ENCODE measurements around the gene DPYSL4.

The DPYSL4 gene

DNA sequence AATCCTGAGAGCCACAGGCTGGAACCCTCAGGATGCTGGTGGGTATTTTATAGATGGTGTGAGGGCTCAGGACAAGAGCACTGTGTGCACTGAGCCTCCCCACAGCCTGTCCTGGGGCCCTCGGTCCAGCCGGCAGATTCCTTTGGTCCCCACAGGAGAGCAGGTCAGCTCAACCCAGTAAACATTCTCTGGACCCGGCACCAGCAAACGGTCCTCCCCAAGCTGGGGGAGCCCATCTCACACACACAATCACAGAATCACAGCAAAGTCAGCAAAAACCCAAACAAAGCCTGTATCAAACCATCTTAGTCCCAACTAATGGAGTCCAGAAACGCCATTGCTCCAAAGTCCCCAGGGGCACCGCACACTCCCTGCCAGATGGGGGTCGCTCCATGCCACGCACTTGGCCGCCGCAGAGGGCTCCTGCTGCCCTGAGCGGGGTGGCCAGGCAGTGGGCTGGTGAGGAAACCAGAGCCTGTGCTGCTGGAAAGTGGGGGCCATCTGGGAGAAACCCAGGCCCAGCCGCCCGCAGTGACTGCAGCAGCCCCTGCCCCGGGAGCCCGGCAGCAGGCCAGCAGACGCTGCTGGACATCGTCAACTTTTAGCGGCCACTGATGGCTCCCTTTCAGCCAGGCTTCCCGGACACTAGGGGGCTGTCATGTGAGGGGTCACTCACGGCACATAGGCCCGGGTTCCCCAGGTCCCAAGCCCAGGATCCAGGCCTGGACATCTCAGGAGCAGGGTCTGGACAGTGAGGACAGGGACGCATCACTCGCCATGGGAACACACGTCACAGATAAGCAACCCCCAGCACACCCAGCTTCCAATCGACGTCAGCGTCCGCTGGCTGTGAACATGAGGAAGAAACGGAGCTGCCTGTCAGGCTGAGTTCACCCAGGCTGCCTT lies 52.6 kb downstream of the DPYSL4 start:
- no peak for DNase-seq (ENCODE audit: low spot score)
- TF ChIP-seq, protein P1, sequence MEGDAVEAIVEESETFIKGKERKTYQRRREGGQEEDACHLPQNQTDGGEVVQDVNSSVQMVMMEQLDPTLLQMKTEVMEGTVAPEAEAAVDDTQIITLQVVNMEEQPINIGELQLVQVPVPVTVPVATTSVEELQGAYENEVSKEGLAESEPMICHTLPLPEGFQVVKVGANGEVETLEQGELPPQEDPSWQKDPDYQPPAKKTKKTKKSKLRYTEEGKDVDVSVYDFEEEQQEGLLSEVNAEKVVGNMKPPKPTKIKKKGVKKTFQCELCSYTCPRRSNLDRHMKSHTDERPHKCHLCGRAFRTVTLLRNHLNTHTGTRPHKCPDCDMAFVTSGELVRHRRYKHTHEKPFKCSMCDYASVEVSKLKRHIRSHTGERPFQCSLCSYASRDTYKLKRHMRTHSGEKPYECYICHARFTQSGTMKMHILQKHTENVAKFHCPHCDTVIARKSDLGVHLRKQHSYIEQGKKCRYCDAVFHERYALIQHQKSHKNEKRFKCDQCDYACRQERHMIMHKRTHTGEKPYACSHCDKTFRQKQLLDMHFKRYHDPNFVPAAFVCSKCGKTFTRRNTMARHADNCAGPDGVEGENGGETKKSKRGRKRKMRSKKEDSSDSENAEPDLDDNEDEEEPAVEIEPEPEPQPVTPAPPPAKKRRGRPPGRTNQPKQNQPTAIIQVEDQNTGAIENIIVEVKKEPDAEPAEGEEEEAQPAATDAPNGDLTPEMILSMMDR (IDR thresholded peaks at IDR 0.05) = no peak
- Histone ChIP-seq H3K4me3 (no peak overlapping the region), H3K27ac (no peak overlapping the region)

DNA sequence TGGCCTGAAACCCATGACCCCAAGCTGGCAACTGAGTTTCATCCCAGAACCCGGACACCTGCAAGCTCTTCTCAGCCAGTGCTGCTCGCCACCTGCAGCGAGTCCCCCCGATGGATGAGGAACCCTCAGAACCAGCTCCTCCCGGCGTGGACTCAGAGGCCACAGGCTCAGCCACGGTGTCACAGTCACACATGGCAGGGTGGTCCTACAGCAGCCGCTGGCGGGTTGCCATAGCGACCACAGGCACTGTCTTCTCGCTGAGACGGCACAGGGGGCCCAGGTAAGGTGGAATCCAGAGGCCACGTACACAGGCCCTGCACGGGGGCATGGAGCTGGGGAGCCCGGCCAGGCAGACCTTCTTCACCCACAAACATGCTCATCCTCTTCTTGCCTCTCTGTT lies 53.4 kb downstream of the DPYSL4 start:
- DNase-seq (ENCODE audit: low spot score) = no peak
- Histone ChIP-seq H3K27ac (no peak overlapping the region), H3K4me3 (no peak overlapping the region)
- TF ChIP-seq, protein P1 (IDR thresholded peaks at IDR 0.05) = no peak

DNA sequence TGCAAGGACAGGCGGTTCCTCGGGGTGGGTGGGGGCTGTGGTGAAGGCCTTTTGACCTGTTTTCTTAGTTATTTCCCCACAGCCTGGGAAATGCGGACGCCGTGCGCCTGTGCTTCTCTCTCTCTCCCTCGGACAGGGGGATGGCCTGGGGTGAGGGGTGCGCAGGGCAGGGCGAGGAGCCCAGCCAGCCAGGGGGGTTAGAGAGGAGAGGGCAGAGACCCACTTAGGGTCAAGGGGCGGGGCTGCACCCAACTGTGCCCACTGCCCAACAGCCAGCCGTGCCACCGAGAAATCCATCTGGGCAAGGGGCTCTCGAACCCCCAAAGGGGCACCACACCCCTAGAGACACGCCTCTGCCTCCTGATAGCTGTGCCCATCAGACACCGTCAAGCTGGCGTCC lies 53.8 kb downstream of the DPYSL4 start:
- TF ChIP-seq, protein P1 (IDR thresholded peaks at IDR 0.05) = no peak
- DNase-seq (ENCODE audit: low spot score) = no peak
- Histone ChIP-seq H3K4me3 (no peak overlapping the region), H3K27ac (no peak overlapping the region)

DNA sequence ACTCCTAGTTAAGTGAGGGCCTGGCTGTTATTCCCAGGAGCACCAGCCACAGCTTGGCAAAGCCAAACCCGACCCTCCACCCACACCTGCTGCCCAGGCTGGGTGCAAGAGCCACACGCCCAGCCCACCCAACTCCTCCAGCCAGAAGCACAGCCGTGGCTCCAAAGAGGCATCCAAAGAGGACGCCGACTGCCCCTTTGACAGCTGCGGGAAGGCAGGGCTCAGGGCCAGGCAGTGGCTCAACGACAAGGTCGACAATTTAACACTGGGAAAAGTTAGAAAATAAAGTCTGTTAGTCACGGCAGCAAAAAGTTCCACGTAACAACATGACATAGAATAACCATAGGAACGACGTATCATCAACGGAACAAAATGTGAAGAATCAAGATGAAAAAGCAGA lies 54.3 kb downstream of the DPYSL4 start:
- Histone ChIP-seq H3K27ac (no peak overlapping the region), H3K4me3 (no peak overlapping the region)
- no peak for DNase-seq (ENCODE audit: low spot score)
- TF ChIP-seq, protein P1 (IDR thresholded peaks at IDR 0.05) = no peak

DNA sequence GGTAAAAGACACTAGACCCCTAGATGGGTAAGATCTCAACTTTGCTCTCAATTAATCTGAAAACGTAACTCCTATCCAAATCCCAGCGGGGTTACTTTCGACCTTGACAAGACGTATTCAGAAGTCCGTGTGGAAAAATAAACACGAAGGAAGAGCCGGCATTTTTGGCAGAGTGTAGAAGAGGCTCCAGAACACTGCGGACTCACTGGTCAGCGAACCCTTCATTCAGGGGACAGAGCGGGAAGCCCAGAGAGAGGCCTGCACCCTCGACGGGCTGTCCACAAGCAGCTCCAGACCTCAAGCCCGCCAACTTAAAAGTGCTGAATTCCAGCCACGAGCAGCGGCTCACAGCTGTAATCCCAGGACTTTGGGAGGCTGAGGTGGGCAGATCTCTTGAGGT lies 54.7 kb downstream of the DPYSL4 start:
- H3K27ac ChIP-seq = no peak overlapping the region
- no peak for DNase-seq (ENCODE audit: low spot score)

DNA sequence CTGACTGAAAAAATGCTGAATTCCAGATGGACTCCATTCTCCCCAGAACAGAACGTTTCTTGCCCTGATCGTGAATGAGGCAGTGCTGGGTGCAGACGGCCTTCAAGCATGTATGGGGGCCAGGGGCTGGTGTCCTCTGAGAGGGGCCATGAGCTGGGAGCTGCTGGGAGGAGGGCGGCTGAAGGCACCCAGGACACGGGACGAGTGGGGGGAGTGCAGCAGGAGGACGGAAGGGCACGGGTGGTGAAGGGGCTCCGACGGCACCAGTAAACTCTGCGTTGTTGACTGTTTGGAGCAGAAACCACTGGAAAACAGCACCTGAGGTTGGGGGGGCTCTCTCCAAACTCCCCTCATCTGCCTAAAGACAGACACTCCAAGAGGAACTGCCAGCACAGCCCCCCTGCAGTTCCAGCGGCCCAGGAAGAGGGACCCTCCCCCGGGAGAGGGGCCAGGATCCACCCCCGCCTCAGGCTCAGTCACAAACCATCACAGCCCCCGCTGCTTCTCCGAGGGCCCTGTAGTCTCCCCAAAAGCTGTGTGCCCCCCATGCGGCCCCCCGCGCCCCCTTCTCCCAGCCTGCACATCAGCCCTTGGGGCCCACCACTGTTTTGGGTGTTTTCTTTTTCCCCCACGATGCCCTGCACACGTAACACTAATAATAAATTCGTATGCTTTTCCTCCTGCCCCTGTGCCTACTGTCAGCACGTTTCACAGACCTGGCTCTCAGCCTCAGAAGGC lies 55.5 kb downstream of the DPYSL4 start:
- TF ChIP-seq, protein P1 (IDR thresholded peaks at IDR 0.05) = no peak
- DNase-seq (ENCODE audit: low spot score) = no peak
- no peak overlapping the region for H3K27ac ChIP-seq
- H3K4me3 ChIP-seq = no peak overlapping the region

More for the DNA sequence above, 54.7 kb downstream of the DPYSL4 start:
- no peak overlapping the region for H3K4me3 ChIP-seq
- TF ChIP-seq, protein P1 (IDR thresholded peaks at IDR 0.05) = no peak
